Activated naive CD4-positive, alpha-beta T cell treated with anti-CD3 and anti-CD28 coated beads, Interleukin-2, amount 10 ng/mL, durations not matched to agents 7 days and 5 days (primary cell): ENCODE measurements around the gene GRAP.
"Not testable (repeated sequence)": the region's sequence is repeated elsewhere in the genome, so short reads cannot be mapped to it uniquely, and the experiment has no call there.

Experiments
- CTCF ChIA-PET: fragments of 350-600 bp; sonication (Branson Sonifier 250); formaldehyde crosslinking; loops from one replicate; lab custom pipeline; 2021; ENCODE audit warnings: antibody characterized with exemption; lab: Charles Lee
- DNase-seq: peaks from one replicate; pipeline ENCODE4 v3.0.0-alpha.2; 2020
- H3K27ac Mint-ChIP-seq: one replicate; pipeline ENCODE4 v1.8.0; 2021; ENCODE audit warnings: mild to moderate bottlenecking, moderate library complexity, mixed read lengths
- H3K27me3 Mint-ChIP-seq: one replicate; pipeline ENCODE4 v1.8.0; 2021; ENCODE audit warnings: mild to moderate bottlenecking, mixed read lengths
- H3K36me3 Mint-ChIP-seq: one replicate; pipeline ENCODE4 v1.8.0; 2021; ENCODE audit warnings: mixed read lengths
- H3K4me1 Mint-ChIP-seq: one replicate; pipeline ENCODE4 v1.8.0; 2021; ENCODE audit warnings: mixed read lengths
- H3K4me3 Mint-ChIP-seq: one replicate; pipeline ENCODE4 v1.8.0; 2021; ENCODE audit warnings: mild to moderate bottlenecking, moderate library complexity, mixed read lengths
- H3K9me3 Mint-ChIP-seq: one replicate; pipeline ENCODE4 v1.8.0; 2021; ENCODE audit warnings: mixed read lengths

Gene GRAP

DNA sequence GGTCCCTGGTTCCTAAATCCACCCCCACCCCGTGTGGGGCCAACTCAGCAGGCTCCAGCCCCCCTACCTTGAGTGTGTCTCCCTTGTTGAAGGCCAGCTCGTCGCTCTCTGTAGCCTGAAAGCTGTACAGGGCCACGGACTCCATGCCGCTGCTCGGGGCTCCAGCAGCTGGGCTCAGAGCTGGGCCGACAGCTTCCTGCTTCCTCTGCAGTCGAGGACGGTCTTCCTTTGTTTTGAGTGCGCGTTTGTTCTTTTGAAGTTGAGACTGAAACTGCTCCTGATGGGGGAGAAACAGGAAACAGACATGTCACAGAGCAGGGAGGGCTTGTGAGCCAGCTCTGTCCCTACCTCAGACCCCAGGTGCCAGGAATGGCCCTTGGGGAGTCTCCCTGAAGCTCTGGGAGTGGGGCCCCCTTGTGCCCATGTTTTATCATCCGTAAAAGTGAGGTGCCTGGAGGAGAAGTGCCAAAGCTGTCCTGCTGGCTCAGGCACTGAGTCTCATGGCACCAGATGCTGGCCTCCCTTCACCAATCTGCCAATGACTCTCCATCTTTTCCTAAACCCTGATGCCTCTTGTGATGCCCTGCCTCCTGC is at the start of gene GRAP:
TSS of gene GRAP (minus strand) at position 176 of the 594 bp plus-strand sequence. CDS start at position 145, 31 bp downstream.
- H3K27me3 Mint-ChIP-seq, H3K36me3 Mint-ChIP-seq, H3K4me1 Mint-ChIP-seq, CTCF ChIA-PET, H3K4me3 Mint-ChIP-seq, H3K27ac Mint-ChIP-seq, H3K9me3 Mint-ChIP-seq, DNase-seq: not testable (repeated sequence)

DNA sequence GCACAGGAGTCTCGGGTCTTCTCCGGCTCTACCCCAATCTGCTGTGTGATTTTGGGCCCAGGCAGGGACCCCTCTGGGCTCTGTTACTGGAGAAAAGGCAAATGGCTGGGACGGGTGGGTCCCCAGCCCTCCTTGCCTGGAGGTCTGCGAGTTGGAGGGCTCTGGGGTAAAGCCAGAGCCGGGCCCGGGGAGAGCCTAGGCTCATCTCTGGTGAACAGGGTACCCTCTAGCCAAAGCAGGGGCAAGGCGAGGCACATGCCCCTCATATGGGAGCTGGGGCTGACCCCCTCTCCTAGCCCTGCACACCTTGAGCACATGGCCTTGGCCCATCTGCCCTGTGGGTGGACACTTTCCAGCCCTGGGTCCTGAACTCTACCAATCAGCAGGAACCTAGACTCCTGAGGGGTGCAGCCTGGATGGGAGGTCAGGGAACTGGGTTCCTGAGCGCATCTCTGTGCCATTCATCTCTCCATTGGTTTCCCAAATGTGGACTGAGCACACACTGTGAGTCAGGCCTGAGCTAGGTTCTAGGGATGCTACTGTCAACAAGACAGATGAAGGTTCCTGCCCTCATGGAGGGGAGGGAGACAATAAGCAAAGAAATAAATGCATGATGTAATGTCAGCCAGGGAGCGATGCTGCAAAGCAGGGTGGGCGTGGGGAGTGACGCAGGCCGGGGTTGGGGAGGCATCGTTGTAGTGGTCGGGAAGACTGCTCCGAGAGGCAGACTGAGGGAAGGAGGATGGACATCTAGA is 47.1 kb upstream of the GRAP start:
- H3K4me3 Mint-ChIP-seq, H3K9me3 Mint-ChIP-seq, H3K4me1 Mint-ChIP-seq, H3K36me3 Mint-ChIP-seq, H3K27ac Mint-ChIP-seq, DNase-seq, CTCF ChIA-PET: not testable (repeated sequence)
- peaks cover 13% of the 10 kb centered on the region for H3K27me3 Mint-ChIP-seq

DNA sequence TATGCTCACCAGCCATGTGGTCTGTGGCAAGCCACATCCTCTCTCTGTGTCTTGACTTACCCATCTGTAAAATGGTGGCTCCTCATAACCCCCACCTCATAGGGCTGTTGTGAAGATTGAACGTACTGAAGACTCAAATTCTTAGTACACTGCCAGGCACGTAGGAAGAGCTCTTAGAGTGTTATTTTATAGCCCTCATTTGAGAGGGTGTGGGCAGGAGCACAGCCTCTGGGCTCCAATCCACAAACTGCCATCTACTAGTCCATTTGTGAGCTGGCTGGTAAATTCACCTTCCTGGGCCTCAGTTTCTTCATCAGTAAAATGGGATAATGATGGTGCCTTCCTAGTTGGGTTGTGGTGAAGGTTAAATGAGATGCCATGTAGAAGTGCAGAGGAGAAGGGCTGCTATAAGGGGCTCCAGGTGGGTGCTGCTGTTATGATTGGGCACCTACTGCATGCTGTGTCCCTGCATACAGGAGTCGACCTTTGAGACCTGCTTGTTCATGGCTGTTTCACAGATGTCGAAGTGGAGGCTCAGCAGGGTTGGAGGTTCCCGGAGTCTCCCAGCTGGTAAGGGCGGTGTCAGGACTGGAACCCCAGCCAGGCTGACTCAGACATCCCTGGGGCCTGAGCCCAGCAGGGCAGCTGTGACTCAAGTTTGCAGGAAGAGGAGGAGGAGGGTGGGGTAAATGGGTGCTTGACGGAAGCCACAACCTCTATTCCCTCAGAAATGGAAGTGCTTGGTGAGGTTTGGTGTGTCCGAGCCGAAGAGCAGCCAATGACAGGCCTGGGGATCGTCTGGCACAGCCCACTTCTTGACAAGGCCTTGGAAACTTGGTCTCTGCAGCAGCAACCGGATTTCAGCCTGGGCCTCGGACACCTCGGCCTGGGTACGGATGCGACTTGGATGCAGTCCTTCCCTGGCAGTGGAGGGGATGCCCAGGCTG is 46.3 kb upstream of the GRAP start:
- CTCF ChIA-PET, H3K27ac Mint-ChIP-seq, H3K4me3 Mint-ChIP-seq, H3K9me3 Mint-ChIP-seq, H3K36me3 Mint-ChIP-seq, H3K4me1 Mint-ChIP-seq, DNase-seq: not testable (repeated sequence)
- peaks cover 13% of the 10 kb centered on the region for H3K27me3 Mint-ChIP-seq

DNA sequence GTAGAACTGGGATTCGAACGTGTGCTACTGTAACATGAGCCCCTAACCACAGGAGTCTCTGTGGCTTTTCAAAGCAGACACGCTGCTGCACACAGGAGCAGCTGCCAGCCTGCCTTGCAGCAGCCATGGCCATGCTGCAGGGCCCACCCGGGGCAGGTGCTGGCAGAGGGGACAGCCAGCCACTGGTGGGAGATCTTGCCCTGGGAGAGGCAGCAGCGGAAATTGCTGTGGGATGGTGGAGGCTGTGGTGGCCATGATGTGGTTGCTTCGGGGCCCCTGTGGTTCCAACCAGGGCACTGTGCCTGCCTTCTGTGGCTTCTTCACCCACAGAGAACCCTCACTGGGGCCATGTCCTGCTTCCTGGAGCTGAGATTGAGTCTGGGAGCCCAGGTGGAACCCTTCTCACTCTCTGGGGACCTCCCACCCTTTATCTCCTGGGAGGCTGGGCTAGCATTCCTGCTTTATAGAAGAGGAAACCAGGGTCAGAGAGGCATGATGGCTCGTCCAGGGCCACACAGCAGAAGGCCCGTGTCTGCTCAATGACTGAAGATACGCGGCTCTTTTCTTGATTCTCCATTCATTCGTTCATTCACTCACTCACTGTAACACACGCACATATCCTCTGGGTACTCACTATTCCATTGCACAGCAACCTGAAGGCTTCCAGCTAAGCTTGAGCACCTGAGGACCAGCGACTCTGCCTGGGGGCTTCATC is 43.5 kb upstream of the GRAP start:
- CTCF ChIA-PET, H3K36me3 Mint-ChIP-seq, H3K4me3 Mint-ChIP-seq, H3K9me3 Mint-ChIP-seq, DNase-seq, H3K4me1 Mint-ChIP-seq, H3K27ac Mint-ChIP-seq: not testable (repeated sequence)
- H3K27me3 Mint-ChIP-seq, result peaks cover 17% of the 10 kb centered on the region

DNA sequence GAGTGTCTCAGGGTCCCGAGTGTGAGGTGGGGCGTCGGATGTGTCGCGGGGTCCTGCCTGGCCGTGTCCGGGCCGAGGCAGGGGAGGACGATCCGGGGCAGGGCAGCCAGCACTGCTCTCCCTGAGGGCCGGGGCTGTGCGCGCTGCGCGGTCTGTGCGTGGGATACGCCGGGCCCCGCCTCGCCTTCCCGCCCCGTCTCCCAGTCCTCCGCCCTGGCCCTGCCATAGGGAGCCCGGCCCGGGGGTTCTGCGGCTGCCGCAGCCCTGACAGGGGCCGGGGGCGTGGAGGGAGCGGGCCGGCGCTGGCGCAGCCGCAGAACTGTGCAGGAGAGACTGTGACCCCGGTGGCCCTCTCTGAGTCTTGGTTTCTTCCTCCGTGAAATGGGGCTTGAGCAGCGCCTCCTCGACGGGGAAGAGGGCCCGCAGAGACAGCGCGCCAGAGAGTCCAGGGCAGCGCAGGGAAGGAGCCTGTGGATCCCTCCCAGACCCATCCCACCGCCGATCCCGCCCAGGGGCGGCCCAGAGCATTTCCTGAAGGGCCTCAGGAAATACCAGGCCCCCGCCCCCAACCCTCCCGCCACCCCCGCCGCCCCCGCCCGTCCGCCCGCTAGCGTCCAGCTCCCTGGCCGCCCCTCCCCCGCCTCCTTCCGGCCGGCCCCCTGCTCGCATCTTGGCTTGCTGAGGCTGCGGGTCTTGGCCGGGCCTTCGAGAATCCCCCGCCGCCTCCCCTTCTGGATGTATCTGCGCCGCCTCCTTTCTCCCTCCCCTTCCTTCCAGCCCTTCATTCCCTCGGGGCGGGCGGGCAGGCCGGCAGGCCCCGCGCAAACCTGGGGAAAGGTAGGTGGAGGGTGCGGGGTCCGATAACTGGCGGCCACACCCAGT is 42.3 kb upstream of the GRAP start:
- CTCF ChIA-PET, H3K4me3 Mint-ChIP-seq, H3K36me3 Mint-ChIP-seq, H3K27ac Mint-ChIP-seq, H3K4me1 Mint-ChIP-seq, DNase-seq, H3K9me3 Mint-ChIP-seq: not testable (repeated sequence)
- H3K27me3 Mint-ChIP-seq, result peaks cover 17% of the 10 kb centered on the region

DNA sequence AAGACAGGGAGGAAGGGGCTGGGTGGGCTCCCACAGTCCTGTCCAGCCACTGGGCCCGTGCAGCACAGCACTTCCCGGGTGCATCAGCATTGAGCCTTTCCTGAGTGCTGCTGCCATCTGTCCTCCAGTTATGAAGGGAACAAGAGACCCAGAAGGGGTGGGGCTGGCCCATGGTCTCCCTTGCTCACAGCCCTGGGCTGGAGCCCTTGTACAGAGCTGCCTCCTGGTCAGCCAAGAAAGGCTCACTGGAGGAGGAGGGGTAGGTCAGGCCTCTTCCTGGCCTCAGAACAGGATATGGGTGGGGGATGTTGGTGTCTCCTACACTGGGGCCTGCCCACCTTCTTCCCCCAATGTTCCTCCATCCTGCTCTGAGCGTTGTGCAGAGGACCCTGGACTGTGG is 30.6 kb upstream of the GRAP start:
- H3K4me3 Mint-ChIP-seq, H3K27ac Mint-ChIP-seq, DNase-seq, H3K27me3 Mint-ChIP-seq, H3K36me3 Mint-ChIP-seq, H3K9me3 Mint-ChIP-seq, H3K4me1 Mint-ChIP-seq, CTCF ChIA-PET: not testable (repeated sequence)

DNA sequence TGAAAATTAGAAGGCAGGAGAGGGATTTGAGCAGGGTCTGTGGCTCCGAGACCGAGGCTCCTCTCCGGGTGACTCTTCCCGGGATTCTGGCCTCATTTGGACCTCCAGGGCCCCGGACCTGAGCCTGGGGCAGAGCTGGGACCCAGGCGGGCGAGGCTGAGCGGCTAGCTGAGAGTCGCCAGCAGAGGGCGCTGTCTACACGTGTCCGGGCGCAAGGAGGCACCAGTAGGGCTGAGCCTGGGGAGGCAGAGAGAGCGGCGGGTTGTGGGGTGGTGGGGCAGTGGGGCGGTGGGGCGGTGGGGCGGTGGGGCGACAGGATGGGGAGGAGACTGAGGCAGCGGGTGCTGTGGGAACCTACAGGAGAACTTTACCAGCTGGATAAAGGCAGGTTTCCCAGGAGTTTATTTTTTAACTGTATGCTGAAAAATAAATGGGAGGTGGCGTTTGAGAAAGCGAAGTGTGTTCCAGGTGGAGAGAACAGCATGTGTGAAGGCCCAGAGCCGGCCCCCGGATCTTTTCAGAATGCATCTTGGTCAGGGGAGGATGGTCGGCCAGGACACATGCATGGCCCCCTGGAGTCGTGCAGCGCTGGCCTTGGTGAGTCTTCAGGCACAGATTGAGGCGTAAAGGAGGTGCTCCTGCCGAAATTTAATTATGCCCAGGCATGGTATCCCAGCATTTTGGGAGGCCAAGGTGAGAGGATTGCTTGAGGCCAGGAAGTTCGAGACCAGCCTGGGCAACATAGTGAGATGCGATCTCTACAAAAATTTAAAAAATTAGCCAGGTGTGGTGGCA is 29.8 kb upstream of the GRAP start:
- H3K9me3 Mint-ChIP-seq, H3K27ac Mint-ChIP-seq, H3K36me3 Mint-ChIP-seq, CTCF ChIA-PET, H3K4me3 Mint-ChIP-seq, H3K27me3 Mint-ChIP-seq, H3K4me1 Mint-ChIP-seq: not testable (repeated sequence)
- peak; percentile 63 for DNase-seq

DNA sequence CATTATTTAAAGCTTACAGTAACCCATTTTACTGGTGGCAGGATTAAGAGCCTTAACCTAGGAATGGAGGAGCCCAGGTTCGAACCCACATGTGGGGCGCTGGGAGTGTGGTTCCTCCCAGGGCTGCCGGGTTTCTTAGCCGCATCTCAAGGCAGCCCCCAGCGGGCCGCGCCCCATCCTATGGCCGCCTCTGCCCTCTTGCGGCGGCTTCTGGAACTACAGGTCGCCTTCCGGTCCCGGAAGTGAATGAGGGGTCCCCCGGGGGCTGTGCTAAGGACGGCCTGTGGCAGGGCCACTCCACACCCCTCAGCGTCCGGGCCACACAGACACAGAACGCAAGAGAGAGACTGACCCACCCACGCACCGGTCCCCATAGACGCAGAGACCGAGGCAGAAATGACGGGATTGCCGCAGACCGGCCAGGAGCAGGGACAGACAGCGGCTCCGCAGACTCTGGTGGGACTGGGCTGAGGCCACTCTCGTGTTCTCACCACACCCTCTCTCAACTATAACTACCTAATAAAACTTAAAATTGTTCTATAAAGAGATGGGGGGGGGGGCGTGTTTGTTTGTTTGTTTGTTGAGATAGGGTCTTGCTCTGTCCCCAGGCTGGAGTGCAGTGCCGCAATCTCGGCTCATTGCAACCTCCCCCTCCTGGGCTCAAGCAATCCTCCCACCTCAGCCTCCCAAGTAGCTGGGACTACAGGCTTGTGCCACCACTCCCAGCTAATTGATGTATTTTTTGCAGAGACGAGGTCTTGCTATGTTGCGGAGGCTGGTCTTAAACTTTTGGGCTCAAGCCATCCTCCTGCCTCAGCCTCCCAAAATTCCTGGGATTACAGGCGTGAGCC is 23.8 kb upstream of the GRAP start:
- DNase-seq, H3K9me3 Mint-ChIP-seq, CTCF ChIA-PET, H3K36me3 Mint-ChIP-seq, H3K4me1 Mint-ChIP-seq, H3K27ac Mint-ChIP-seq, H3K27me3 Mint-ChIP-seq, H3K4me3 Mint-ChIP-seq: not testable (repeated sequence)

DNA sequence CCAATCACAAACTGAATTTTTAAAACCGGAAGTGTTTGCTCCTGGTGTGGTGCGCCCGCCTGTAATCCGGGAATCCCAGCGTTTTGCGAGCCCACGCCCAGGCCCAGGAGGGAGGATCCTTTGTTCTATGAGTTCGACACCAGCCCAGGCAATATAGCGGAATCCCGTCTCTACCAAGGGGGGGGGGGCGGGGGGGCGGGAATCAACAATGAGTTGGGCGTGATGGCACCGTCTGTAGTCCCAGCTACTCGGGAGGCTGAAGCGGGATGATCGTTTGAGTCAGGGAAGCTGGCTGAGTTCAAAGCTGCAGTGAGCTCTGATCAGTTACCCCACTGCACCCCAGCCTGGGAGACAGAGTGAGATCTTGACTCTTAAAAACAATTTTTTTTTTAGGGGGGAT is 17.6 kb upstream of the GRAP start:
- peak; percentile 32 for DNase-seq
- H3K27me3 Mint-ChIP-seq, H3K36me3 Mint-ChIP-seq, H3K4me1 Mint-ChIP-seq, H3K9me3 Mint-ChIP-seq, H3K4me3 Mint-ChIP-seq, CTCF ChIA-PET: not testable (repeated sequence)
- H3K27ac Mint-ChIP-seq, result peak overlapping the region; percentile 76

DNA sequence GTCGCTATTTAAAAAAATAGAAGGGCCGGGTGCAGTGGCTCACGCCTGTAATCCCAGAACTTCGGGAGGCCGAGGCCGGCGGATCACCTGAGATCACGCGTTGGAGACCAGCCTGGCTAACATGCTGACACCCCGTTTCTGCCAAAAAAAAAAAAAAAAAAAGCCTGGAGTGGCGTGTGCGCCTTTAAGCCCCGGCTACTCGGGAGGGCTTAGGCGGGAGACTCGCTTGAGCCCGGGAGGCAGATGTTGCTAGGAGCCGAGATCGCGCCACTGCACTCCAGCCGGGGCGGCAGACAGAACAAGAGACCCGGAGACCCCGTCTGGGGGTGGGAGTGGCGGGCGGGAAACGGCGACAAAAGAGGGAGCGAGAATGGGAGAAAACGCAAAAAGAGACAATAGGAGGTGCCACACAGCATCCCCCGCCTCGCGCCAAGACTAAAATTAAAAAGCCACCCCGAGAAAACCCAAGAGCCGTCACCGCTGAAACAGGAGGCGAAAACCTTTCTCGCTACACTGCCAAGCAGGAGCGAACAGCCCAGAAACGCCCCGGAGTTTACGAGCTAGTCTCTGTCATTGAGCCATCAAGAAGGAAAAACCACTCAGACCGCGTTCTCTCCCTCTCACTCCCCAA is 16.7 kb upstream of the GRAP start:
- CTCF ChIA-PET, H3K4me1 Mint-ChIP-seq: not testable (repeated sequence)
- peak overlapping the region; percentile 92 for H3K27ac Mint-ChIP-seq

DNA sequence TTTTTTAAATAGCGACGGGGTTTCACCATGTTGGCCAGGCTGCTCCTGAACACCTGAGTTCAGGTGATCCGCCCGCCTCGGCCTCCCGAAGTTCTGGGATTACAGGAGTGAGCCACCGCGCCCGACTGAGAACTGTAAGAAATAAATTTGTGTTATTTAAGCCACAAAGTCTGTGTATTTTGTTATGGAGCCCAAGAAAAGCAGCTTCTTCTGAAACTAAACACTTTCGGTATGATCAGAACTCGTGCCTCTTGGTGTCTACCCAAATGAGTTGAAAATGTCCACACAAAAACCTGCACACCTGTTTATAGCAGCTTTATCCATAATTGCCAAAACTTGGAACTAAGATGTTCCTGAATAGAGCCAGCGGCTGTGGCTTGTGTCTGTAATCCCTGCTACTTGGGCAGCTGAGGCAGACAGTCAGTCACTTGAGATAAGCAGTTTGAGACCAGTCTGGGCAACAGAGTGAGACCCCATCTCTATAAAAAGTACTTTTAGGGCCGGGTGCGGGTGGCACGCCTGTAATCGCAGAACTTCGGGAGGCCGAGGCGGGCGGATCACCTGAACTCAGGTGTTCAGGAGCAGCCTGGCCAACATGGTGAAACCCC is 16.1 kb upstream of the GRAP start:
- H3K27me3 Mint-ChIP-seq, CTCF ChIA-PET, H3K4me3 Mint-ChIP-seq, DNase-seq, H3K9me3 Mint-ChIP-seq, H3K4me1 Mint-ChIP-seq, H3K27ac Mint-ChIP-seq, H3K36me3 Mint-ChIP-seq: not testable (repeated sequence)

More for the DNA sequence above, 16.7 kb upstream of the GRAP start:
- not testable (repeated sequence) for H3K36me3 Mint-ChIP-seq, H3K27me3 Mint-ChIP-seq, H3K9me3 Mint-ChIP-seq
- DNase-seq, result peak; percentile 87
- H3K4me3 Mint-ChIP-seq, result peak overlapping the region; percentile 47
